HEK293 (cell line): ENCODE measurements around the gene NFRKB.

ENCODE experiments used
- CTCF ChIA-PET: fragments of 350-600 bp; formaldehyde crosslinking; extraction: SDS; loops from one replicate; lab custom pipeline; 2021; ENCODE audit warnings: antibody characterized with exemption; lab: Yijun Ruan, JAX
- POLR2A ChIA-PET: fragments of 300-600 bp; formaldehyde crosslinking; extraction: SDS; loops from one replicate; lab custom pipeline; 2020; ENCODE audit warnings: antibody characterized with exemption, inconsistent platforms; lab: Yijun Ruan, JAX
- H3K27ac ChIP-seq: fragments of 200-500 bp; sonication (Bioruptor generic); 2 replicates; pipeline ENCODE4 v1.5.1; 2014; ENCODE audit warnings: low read depth, low read length, control low read depth, inconsistent platforms; ENCODE audit errors: extremely low read depth
- H3K36me3 ChIP-seq, 2 experiments: fragments of 200-500 bp in 1 of 2; sonication (Bioruptor generic) in 1 of 2; 1 replicate in 1 of 2; 2 replicates in 1 of 2; pipeline ENCODE4 v1.5.1; 2014 to 2017; ENCODE audit warnings: inconsistent platforms in 2 of 2, low read length in 2 of 2; ENCODE audit not compliant: control insufficient read depth in 2 of 2, insufficient read depth in 1 of 2
- H3K4me1 ChIP-seq: fragments of 200-500 bp; sonication (Bioruptor generic); 2 replicates; pipeline ENCODE4 v1.5.1; 2014; ENCODE audit warnings: mild to moderate bottlenecking, low read length, inconsistent platforms; ENCODE audit not compliant: control insufficient read depth, insufficient read depth
- H3K4me3 ChIP-seq: 2 replicates; pipeline ENCODE4 v1.5.1; 2011; ENCODE audit warnings: low read depth, mild to moderate bottlenecking, control low read depth, low read length, moderate library complexity
- H3K9me3 ChIP-seq: fragments of 200-500 bp; sonication (Bioruptor generic); 2 replicates; pipeline ENCODE4 v1.5.1; 2014; ENCODE audit warnings: low read depth, low read length, inconsistent platforms; ENCODE audit not compliant: control insufficient read depth, insufficient read depth
- FEZF1 ChIP-seq: fragments of 450-650 bp; formaldehyde crosslinking; IDR thresholded peaks from 2 replicates; pipeline ENCODE4 v1.5.1; 2016; ENCODE audit warnings: missing biosample characterization, missing genetic modification characterization
- GLIS1 ChIP-seq: fragments of 450-650 bp; formaldehyde crosslinking; IDR thresholded peaks from 2 replicates; pipeline ENCODE4 v1.5.1; 2016; ENCODE audit warnings: missing biosample characterization, missing genetic modification characterization
- ZBTB7A ChIP-seq: fragments of 450-650 bp; formaldehyde crosslinking; IDR thresholded peaks from 2 replicates; pipeline ENCODE4 v1.5.1; 2016; ENCODE audit warnings: low read depth, missing biosample characterization, missing genetic modification characterization
- ZBTB8A ChIP-seq: fragments of 450-650 bp; formaldehyde crosslinking; IDR thresholded peaks from 2 replicates; pipeline ENCODE4 v1.5.1; 2016; ENCODE audit warnings: missing biosample characterization, missing genetic modification characterization
- ZNF335 ChIP-seq: fragments of 450-650 bp; formaldehyde crosslinking; conservative IDR thresholded peaks from 2 replicates; pipeline ENCODE4 v1.5.1; 2016; ENCODE audit warnings: missing biosample characterization, missing genetic modification characterization
- TF ChIP-seq, protein P1 (sequence below): fragments of 450-650 bp; formaldehyde crosslinking; IDR thresholded peaks from 2 replicates; pipeline ENCODE4 v1.5.1; 2016; ENCODE audit warnings: missing biosample characterization, missing genetic modification characterization
- TF ChIP-seq, protein P2 (sequence below): fragments of 450-650 bp; formaldehyde crosslinking; IDR thresholded peaks from 2 replicates; pipeline ENCODE4 v1.5.1; 2016; ENCODE audit warnings: missing biosample characterization, missing genetic modification characterization
- TF ChIP-seq, protein P3 (sequence below): fragments of 450-650 bp; formaldehyde crosslinking; conservative IDR thresholded peaks from 2 replicates; pipeline ENCODE4 v1.5.1; 2016; ENCODE audit warnings: low read depth, missing biosample characterization, missing genetic modification characterization
- TF ChIP-seq, protein P4 (sequence below): fragments of 450-650 bp; formaldehyde crosslinking; IDR thresholded peaks from 2 replicates; pipeline ENCODE4 v1.5.1; 2016; ENCODE audit warnings: missing biosample characterization, missing genetic modification characterization
- TF ChIP-seq, protein P5 (sequence below): fragments of 450-650 bp; formaldehyde crosslinking; IDR thresholded peaks from 2 replicates; pipeline ENCODE4 v1.5.1; 2016; ENCODE audit warnings: missing biosample characterization, missing genetic modification characterization

Gene NFRKB

DNA sequence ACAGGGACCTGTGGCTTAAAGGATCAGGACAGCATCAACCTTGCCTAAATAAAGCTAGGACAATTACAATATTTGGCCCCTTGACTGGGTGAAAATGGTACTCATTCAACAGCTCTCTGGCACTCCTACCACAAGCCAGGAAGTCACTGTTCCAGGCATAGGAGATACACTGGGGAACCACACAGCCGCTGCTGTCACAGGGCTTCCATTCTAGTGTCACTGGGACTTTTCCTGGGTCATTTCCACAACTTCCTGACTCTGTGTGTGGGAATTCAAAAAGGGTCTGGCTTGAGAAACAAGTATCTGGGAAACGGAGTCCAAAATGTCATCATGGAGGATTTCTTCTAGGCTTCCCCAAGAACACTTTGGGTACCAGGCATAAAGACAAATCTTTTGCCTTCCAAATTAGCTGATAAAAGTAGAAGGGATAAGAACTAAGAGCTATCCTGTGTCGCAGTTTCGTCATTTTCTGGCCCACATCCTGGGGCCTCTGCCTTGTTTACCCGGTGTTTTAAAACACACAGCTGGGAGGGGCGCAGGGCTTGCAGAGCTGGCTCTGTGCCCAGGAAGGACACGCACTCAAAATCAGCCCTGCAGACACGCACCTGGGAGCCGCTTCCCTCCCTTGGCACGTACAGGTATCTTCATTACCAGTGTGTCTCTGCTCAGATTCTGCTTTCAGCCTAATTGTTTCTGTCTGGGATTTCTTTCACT, 41.7 kb downstream of the NFRKB start:
- Histone ChIP-seq H3K27ac (peak overlapping the region; percentile 17; the same call in 1 of the 2 replicates), H3K4me1 (peaks cover 10% of the 10 kb centered on the region; the same call in 1 of the 2 replicates)
- 0 out of 2 replicates have a peak, but pooled peaks have one; percentile 18 for TF ChIP-seq GLIS1 (tag by site-specific recombination)
- TF ChIP-seq, protein P1, sequence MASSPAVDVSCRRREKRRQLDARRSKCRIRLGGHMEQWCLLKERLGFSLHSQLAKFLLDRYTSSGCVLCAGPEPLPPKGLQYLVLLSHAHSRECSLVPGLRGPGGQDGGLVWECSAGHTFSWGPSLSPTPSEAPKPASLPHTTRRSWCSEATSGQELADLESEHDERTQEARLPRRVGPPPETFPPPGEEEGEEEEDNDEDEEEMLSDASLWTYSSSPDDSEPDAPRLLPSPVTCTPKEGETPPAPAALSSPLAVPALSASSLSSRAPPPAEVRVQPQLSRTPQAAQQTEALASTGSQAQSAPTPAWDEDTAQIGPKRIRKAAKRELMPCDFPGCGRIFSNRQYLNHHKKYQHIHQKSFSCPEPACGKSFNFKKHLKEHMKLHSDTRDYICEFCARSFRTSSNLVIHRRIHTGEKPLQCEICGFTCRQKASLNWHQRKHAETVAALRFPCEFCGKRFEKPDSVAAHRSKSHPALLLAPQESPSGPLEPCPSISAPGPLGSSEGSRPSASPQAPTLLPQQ (tag by site-specific recombination) = 0 out of 2 replicates have a peak, but pooled peaks have one; percentile 20
- TF ChIP-seq, protein P2, sequence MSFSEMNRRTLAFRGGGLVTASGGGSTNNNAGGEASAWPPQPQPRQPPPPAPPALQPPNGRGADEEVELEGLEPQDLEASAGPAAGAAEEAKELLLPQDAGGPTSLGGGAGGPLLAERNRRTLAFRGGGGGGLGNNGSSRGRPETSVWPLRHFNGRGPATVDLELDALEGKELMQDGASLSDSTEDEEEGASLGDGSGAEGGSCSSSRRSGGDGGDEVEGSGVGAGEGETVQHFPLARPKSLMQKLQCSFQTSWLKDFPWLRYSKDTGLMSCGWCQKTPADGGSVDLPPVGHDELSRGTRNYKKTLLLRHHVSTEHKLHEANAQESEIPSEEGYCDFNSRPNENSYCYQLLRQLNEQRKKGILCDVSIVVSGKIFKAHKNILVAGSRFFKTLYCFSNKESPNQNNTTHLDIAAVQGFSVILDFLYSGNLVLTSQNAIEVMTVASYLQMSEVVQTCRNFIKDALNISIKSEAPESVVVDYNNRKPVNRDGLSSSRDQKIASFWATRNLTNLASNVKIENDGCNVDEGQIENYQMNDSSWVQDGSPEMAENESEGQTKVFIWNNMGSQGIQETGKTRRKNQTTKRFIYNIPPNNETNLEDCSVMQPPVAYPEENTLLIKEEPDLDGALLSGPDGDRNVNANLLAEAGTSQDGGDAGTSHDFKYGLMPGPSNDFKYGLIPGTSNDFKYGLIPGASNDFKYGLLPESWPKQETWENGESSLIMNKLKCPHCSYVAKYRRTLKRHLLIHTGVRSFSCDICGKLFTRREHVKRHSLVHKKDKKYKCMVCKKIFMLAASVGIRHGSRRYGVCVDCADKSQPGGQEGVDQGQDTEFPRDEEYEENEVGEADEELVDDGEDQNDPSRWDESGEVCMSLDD (tag by site-specific recombination) = no peak
- TF ChIP-seq ZBTB8A (tag by site-specific recombination) = peak; percentile 52; the same call in 1 of the 2 replicates
- TF ChIP-seq, protein P3, sequence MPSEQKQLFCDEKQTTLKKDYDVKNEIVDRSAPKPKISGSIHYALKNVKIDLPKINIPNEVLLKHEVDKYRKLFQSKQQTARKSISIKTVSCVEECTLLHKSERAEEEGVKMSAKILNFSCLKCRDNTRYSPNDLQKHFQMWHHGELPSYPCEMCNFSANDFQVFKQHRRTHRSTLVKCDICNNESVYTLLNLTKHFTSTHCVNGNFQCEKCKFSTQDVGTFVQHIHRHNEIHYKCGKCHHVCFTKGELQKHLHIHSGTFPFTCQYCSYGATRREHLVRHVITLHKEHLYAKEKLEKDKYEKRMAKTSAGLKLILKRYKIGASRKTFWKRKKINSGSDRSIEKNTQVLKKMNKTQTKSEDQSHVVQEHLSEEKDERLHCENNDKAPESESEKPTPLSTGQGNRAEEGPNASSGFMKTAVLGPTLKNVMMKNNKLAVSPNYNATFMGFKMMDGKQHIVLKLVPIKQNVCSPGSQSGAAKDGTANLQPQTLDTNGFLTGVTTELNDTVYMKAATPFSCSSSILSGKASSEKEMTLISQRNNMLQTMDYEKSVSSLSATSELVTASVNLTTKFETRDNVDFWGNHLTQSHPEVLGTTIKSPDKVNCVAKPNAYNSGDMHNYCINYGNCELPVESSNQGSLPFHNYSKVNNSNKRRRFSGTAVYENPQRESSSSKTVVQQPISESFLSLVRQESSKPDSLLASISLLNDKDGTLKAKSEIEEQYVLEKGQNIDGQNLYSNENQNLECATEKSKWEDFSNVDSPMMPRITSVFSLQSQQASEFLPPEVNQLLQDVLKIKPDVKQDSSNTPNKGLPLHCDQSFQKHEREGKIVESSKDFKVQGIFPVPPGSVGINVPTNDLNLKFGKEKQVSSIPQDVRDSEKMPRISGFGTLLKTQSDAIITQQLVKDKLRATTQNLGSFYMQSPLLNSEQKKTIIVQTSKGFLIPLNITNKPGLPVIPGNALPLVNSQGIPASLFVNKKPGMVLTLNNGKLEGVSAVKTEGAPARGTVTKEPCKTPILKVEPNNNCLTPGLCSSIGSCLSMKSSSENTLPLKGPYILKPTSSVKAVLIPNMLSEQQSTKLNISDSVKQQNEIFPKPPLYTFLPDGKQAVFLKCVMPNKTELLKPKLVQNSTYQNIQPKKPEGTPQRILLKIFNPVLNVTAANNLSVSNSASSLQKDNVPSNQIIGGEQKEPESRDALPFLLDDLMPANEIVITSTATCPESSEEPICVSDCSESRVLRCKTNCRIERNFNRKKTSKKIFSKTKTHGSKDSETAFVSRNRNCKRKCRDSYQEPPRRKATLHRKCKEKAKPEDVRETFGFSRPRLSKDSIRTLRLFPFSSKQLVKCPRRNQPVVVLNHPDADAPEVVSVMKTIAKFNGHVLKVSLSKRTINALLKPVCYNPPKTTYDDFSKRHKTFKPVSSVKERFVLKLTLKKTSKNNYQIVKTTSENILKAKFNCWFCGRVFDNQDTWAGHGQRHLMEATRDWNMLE (tag by site-specific recombination) = 0 out of 2 replicates have a peak, but pooled peaks have one; percentile 13
- TF ChIP-seq, protein P4, sequence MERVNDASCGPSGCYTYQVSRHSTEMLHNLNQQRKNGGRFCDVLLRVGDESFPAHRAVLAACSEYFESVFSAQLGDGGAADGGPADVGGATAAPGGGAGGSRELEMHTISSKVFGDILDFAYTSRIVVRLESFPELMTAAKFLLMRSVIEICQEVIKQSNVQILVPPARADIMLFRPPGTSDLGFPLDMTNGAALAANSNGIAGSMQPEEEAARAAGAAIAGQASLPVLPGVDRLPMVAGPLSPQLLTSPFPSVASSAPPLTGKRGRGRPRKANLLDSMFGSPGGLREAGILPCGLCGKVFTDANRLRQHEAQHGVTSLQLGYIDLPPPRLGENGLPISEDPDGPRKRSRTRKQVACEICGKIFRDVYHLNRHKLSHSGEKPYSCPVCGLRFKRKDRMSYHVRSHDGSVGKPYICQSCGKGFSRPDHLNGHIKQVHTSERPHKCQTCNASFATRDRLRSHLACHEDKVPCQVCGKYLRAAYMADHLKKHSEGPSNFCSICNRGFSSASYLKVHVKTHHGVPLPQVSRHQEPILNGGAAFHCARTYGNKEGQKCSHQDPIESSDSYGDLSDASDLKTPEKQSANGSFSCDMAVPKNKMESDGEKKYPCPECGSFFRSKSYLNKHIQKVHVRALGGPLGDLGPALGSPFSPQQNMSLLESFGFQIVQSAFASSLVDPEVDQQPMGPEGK (tag by site-specific recombination) = peak; percentile 49
- TF ChIP-seq ZBTB7A (tag by site-specific recombination) = no peak
- peak; percentile 49 for TF ChIP-seq ZNF335 (tag by site-specific recombination)
- TF ChIP-seq, protein P5, sequence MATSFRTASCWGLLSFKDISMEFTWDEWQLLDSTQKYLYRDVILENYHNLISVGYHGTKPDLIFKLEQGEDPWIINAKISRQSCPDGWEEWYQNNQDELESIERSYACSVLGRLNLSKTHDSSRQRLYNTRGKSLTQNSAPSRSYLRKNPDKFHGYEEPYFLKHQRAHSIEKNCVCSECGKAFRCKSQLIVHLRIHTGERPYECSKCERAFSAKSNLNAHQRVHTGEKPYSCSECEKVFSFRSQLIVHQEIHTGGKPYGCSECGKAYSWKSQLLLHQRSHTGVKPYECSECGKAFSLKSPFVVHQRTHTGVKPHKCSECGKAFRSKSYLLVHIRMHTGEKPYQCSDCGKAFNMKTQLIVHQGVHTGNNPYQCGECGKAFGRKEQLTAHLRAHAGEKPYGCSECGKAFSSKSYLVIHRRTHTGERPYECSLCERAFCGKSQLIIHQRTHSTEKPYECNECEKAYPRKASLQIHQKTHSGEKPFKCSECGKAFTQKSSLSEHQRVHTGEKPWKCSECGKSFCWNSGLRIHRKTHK (tag by site-specific recombination) = no peak
- peak; percentile 47; the same call in 1 of the 2 replicates for TF ChIP-seq FEZF1 (tag by site-specific recombination)
- TF ChIP-seq, all 188 proteins: peak for 7
- Histone ChIP-seq H3K9me3 (no peaks in the 10 kb centered on the region), H3K36me3 (peaks cover 0 to 3% of the 10 kb centered on the region in 2 experiments; a peak in 1 of 3 replicates), H3K4me3 (no peak overlapping the region)
- CTCF ChIA-PET = interaction anchor here (1.1 to 1.6 kb wide), 2 partner anchors 8 to 87 kb away, joined by 3 to 4 read pairs; no protein-coding TSS in a partner anchor
- POLR2A ChIA-PET = no interaction called here
